Stimulated activated CD8-positive, alpha-beta memory T cell treated with anti-CD3 and anti-CD28 coated beads, Interleukin-15, amount 100 ng/mL, for 48 hours (primary cell): Measurements from ENCODE around the gene RRP1B.

Source experiments
- DNase-seq, 2 donors: peaks; one replicate each; pipeline ENCODE4 v3.0.0-alpha.2; 2020; ENCODE audit warnings: low read depth in 2 of 2

The RRP1B gene

DNA sequence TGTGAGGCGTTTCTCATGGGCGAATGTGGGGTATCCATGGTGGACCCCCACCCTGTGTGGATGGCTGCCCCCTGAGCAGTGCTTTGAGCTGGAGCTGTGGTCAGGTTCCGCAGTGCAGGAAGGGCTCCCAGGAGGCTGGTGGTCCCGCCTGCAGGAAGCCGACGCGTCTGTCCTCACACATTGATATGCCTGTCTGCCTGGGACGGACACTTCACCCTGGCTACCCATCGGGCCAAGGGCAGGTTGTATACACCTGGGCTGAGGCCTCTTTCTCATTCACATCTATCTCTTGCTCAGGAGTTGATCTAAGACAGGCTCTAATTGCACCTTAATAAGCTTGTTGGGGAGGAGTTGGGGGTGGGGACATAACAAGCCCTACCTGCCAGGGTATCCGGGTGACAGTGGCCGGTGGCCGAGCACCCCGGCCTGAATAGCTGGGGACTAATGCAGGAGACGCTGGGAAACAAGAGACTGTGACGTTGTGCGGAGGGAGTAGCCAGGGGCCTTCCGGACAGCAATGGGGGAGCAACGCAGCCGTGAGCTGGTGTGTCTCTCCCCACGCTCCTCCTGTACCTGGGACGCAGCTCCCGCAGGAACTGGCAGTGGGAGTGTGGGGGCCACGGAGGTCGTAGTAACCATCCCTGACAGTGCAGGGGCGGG, 81.3 kb downstream of the RRP1B start:
- DNase-seq: no peak

DNA sequence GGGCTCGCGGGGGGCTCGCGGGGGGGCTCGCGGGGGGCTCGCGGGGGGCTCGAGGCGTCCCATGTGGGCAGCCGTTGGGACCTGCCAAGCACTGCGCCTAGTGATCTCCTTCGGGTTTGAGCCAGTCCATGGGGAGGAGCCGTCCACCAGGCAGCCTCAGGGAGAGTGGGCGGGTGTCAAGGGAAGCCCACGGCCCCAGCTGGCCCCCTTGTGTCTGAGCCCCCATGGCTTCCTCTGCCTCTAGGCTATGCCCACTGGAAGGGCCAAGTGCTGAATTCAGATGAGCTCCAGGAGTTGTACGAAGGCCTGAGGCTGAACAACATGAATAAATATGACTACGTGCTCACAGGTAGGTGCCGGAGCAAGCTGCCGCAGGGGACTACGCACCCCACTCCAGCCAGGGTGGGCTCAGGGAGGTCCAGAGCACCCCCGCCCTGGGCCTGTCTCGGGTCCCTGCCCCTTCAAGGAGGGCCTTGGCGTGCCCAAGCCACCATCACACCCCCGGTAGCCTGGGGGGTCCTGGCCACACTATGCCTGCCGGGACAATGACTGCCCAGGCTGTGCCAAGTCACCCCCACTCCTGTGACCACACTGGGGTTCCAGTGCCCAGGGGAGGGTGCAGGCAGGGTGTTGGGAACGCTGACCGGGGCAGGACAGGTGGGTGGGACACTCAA, 82.2 kb downstream of the RRP1B start:
- DNase-seq: no peak

DNA sequence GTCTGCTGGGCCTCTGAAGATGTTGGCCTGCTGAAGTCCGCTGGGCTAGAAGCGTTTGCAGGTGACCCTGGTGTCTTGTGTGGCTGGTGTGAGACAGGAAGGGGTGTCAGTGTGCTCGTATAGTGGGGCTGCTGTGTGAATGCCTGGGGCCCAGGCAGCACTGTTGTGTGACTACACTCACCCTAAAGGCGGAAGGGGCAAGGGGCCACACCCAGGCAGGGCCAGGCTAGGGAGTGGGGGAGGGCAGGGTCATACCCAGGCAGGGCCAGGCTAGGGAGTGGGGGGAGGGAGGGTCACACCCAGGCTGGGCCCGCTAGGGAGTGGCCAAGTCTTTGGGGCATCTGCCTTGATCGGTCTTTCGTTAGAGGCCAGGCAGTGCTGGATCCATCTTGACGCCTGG, 84.6 kb downstream of the RRP1B start:
- DNase-seq: no peak

DNA sequence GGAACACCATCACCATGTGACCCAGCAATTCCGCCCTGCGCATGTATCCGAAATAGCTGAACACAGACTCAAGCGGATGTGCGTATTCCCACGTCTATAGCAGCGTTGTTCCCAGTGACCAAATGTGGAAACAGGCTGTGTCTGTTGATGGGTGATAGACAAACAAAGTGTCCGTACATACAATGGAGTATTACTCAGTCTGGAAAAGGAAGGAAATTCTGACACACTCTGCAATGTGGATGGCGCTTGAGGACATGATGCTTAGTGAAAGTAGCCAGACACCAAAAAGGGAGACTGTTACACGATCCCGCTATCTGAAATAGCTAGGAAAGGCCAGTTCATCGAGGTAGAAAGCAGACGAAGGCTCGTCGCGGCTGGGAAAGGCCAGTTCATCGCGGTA, 85.4 kb downstream of the RRP1B start:
- no peak for DNase-seq
